GM19438 (cell line): ENCODE data around the gene ZBTB37.
"Not testable (repeated sequence)": the region's sequence is repeated elsewhere in the genome, so short reads cannot be mapped to it uniquely, and the experiment has no call there.

Experiments
- ATAC-seq: cut with Tn5 transposase; IDR thresholded peaks from one replicate; pipeline ENCODE4 v1.9.1; 2021; ENCODE audit warnings: low read depth; ENCODE audit not compliant: unreplicated experiment

ZBTB37 gene

GRCh38 chr1:173900427-173900826 is 32.2 kb downstream of the ZBTB37 start:
- ATAC-seq, result no peak

GRCh38 chr1:173900992-173901391 is 32.8 kb downstream of the ZBTB37 start:
- ATAC-seq, result no peak

GRCh38 chr1:173903827-173904531 is 35.8 kb downstream of the ZBTB37 start:
- no peak for ATAC-seq

- ATAC-seq, result no peak
Measured at GRCh38 chr1:173913111-173913510, 44.9 kb downstream of the ZBTB37 start.

GRCh38 chr1:173914366-173914871 is 46.2 kb downstream of the ZBTB37 start:
- ATAC-seq, result no peak

- no peak for ATAC-seq
Measured at GRCh38 chr1:173915596-173915995, 47.4 kb downstream of the ZBTB37 start.

GRCh38 chr1:173916667-173917066 is 48.5 kb downstream of the ZBTB37 start:
- no peak for ATAC-seq

GRCh38 chr1:173917149-173917548 is 49.0 kb downstream of the ZBTB37 start, which contains the start of gene SERPINC1:
SERPINC1 (minus strand) TSS chr1:173917327; CDS start chr1:173917259, 68 bp downstream.
- ATAC-seq, result no peak

- no peak for ATAC-seq
Measured at GRCh38 chr1:173917635-173918493, 49.7 kb downstream of the ZBTB37 start.

- ATAC-seq, result no peak
Measured at GRCh38 chr1:173920861-173921260, 52.7 kb downstream of the ZBTB37 start.

GRCh38 chr1:173925306-173926242 is 57.4 kb downstream of the ZBTB37 start:
- ATAC-seq, result no peak

- not testable (repeated sequence) for ATAC-seq
Measured at GRCh38 chr1:173930541-173930940, 62.4 kb downstream of the ZBTB37 start.

GRCh38 chr1:173934440-173934839 is 66.3 kb downstream of the ZBTB37 start:
- ATAC-seq, result no peak

- no peak for ATAC-seq
Measured at GRCh38 chr1:173937062-173937461, 68.9 kb downstream of the ZBTB37 start.

GRCh38 chr1:173946380-173946921 is 78.3 kb downstream of the ZBTB37 start:
- ATAC-seq, result no peak

GRCh38 chr1:173948594-173948993 is 80.4 kb downstream of the ZBTB37 start:
- no peak for ATAC-seq
